ENCODE data around the gene ZSWIM6.

- TF ChIP-seq CTCF (conservative IDR thresholded peaks at IDR 0.05; ENCODE audit: low read depth, low read length): no peak
- TF ChIP-seq POLR2A (IDR thresholded peaks at IDR 0.05; ENCODE audit: low read depth, low read length): no peak
- peak; percentile 25; the same call in 1 of the 2 replicates for TF ChIP-seq FOS (IDR thresholded peaks at IDR 0.05; ENCODE audit: low read depth, low read length)
- peak; percentile 53; the same call in 1 of the 2 replicates for TF ChIP-seq CEBPB (IDR thresholded peaks at IDR 0.05; ENCODE audit: low read depth, low read length)
- no peak for TF ChIP-seq MAFK (IDR thresholded peaks at IDR 0.05; ENCODE audit: low read depth, low read length)
- TF ChIP-seq USF2 (IDR thresholded peaks at IDR 0.05; ENCODE audit: low read depth, low read length): no peak
- TF ChIP-seq RAD21 (IDR thresholded peaks at IDR 0.05; ENCODE audit: low read length): no peak
Observed at GRCh38 chr5:61298580-61298979, 33.5 kb upstream of the ZSWIM6 start.
